ACHN (cell line): ENCODE results near the gene PLXNA4.

Source experiments
- DNase-seq: peaks from one replicate; pipeline ENCODE4 v3.0.0-alpha.2; 2015
- in situ Hi-C: cut with HindIII; loops from 2 replicates; pipeline ENCODE4 v1.10.0; 2017; ENCODE audit warnings: low sequenced_read_pairs, low pct_ligation_motif_present, low pct_unique_long_range_greater_than_20kb

The PLXNA4 gene

GRCh38 chr7:132418840-132419239 is 157.4 kb downstream of the PLXNA4 start:
- no peak for DNase-seq
- in situ Hi-C loops: no loop called here

DNA sequence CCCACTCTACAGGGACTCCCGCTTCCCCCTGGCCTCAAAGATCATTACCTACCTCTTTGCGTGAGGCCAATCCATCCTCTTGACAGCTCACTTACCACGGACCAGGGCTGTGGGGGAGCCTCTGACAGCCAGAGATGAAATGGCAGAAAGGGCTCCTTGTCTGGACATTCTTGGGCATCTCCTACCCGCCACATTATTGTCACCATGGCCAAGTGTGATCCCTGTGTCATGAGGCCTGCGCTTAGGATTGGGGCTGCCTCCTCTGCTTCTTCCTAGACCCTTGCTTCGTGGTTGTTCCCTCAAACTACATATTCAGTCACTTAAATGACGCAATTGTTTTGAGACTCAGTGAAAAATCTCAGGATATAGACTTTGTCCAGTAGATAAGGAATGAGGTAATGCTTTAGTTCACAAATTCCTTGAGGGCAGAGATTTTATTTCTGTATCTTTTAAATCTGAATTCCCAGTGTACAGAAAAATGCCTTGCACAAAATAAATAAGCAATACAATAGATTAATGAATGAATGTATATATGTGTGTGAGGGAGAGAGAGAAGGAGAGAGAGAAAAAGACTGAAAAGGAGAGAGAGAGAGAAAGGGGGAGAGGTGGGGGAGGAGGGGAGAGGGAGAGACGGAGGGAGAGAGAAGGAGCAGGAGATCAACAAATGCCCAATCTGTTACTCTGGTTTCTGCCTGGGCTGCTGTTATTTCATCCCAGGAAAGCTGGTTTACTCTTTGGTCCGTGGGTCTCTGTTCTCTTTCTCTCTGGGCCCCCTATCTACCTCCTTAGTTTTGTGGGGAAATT is 159.0 kb downstream of the PLXNA4 start:
- in situ Hi-C loops: no loop called here
- no peak for DNase-seq

DNA sequence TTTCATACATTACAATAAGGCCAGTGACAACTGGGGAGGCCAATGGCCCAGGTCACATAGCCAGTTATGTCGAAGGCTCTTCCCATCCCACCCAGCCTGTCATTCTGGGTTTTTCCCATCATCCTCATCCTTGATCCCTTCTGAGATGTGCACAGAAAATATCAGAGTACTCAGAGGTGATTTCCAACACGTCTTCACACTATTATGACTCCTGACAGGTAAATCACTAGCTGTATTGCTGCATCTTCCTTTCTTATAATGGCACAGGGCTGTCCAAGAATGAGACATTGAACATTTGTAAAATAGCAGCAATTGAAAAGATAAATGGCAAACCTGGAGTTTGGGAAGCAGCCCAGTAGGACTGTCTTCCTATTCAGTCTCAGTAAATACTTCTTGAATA is 159.9 kb downstream of the PLXNA4 start:
- in situ Hi-C loops: no loop called here
- no peak for DNase-seq

DNA sequence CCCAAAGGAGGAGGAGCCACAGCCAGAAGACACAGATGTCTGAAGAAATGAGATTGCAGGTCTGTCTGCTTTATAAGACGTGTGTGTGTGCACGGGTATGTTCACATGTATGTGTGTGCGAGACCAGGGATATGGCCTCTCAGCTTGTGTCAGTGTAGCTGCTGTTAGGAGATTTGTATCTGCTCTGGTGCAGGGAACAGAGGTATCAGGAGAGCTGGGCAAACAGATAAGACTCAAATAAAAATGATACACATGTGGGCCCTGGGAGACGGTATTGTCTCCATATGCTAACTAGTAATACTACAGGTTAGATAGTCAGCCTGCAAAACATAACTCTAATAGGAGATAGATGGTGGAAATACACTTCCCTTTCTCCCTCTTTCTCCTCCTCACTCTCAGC is 161.0 kb downstream of the PLXNA4 start:
- in situ Hi-C loops: no loop called here
- DNase-seq: no peak

DNA sequence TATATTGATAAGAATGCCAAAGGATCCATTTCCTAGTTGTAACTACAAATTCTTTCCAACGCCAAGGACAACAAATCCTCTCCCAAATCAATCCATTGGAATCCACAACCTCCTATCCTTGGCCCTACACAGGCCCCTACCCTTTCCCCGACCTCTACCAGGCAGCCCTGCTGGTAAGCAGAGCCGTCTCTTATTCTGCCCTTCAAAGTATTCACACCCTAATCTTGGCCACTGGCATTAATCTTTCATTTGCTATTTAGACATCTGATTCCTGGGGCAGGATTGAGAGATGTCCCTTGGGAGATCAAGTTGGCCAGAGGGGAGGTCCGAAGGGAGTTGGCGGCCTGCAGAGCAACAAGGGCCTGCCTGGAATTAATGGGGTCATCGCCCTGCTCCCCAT is 161.4 kb downstream of the PLXNA4 start:
- in situ Hi-C loops: no loop called here
- no peak for DNase-seq

- in situ Hi-C loops: no loop called here
- no peak for DNase-seq
These were observed 163.8 kb downstream of the PLXNA4 start for GRCh38 chr7:132412435-132412834.

GRCh38 chr7:132410861-132411541 is 165.3 kb downstream of the PLXNA4 start:
- no peak for DNase-seq
- in situ Hi-C loops: no loop called here

DNA sequence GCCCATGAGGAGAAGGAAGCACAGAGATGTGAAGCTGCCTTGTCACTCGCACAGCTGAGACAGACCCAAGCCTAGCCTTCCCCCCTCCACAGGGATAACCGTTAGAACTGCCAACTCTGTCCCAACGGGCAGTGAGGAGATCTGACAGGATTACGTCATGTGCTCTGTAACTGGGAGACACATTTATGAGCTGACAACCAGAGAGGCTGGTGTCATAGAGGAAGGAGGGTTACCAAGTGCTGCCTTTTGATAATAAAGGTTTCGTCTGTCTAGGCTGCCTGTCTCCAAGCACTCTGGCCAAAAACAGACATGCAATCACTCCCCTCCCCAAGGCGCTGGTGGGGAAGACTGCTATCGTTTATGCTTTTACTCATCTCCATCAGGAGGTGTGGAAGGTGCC is 165.9 kb downstream of the PLXNA4 start:
- in situ Hi-C loops: no loop called here
- no peak for DNase-seq

DNA sequence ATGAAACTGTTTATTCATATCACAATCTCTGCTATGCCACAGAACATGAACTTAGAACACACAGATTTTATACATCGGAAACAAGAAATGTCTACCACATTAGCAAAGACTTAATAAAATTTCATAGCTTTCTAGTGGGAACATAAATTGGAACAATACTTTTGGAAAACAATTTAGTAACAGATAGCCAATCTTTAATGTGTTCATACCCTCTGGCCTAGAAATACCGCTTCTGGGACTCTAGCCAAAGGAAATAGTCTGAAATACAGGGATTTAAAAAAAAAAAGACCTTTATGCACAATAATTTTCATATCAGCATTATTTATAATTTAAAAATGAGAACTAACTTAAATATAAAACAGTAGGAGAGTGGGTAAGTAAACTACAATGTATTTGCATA is 168.5 kb downstream of the PLXNA4 start:
- in situ Hi-C loops: no loop called here
- DNase-seq: no peak

DNA sequence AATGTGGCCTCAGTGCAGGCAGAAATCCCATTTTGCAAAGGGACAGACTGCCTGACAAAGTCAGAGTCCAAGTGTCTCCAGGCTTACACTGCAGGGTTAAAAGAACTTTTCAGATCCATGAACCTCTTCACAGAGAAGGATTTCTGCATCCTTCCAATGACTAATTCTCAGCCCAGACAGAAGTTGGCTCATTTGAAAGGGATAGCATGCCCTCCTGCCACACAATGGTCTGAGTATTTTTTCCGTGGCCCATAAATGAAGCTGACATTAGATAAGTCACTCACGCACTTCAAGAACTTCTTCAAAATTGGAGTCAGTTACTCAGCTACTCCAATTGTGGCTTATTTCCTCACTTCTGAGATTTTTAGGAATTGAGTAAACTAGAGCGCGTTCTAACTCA is 170.2 kb downstream of the PLXNA4 start:
- in situ Hi-C loops: no loop called here
- no peak for DNase-seq

DNA sequence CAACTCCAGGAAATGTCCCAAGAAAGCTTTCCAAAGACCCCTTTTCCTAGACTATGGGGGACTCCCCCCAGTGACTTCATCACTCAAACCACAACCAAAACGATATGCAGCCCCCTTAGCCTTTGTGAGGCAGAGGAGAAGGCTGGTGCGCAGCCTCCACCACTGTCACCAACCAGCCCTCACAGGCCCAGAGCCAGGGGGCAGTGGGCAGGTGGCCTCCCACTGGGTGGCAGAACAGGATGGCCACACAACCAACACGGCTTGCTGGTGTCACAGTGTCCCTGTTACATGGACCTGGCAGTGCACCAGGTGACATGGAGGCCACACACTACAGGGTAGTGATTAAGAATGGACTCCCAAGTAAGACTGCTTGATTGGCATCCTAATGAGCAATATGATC is 172.0 kb downstream of the PLXNA4 start:
- no peak for DNase-seq
- in situ Hi-C loops: no loop called here

GRCh38 chr7:132403465-132404110 is 172.7 kb downstream of the PLXNA4 start:
- in situ Hi-C loops: no loop called here
- DNase-seq: no peak

- DNase-seq: no peak
- in situ Hi-C loops: no loop called here
These were observed 173.5 kb downstream of the PLXNA4 start for GRCh38 chr7:132402751-132403245.

DNA sequence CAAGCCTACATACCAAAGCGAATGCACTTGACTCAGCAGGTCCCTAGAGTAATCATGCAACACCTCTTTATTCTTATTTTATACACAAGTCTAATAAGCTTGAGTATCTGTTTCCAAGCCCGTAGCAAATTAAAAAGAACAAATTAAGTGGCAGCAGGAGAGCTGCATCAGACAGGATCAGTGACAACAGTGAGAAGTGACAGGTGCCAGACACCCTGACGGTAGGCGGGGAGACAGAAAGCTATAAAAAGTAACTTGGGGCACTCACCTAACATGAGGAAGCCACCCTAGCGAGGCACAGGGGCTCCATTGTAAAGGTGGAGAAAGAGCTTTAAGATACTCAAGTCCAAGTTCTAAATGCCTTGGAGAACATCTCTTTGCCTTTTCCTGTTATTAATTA is 174.2 kb downstream of the PLXNA4 start:
- no peak for DNase-seq
- in situ Hi-C loops: no loop called here

GRCh38 chr7:132400561-132401142 is 175.6 kb downstream of the PLXNA4 start:
- DNase-seq: no peak
- in situ Hi-C loops: no loop called here

GRCh38 chr7:132399367-132399766 is 176.9 kb downstream of the PLXNA4 start:
- in situ Hi-C loops: no loop called here
- no peak for DNase-seq

GRCh38 chr7:132398253-132398925 is 177.9 kb downstream of the PLXNA4 start:
- DNase-seq: no peak
- in situ Hi-C loops: no loop called here

DNA sequence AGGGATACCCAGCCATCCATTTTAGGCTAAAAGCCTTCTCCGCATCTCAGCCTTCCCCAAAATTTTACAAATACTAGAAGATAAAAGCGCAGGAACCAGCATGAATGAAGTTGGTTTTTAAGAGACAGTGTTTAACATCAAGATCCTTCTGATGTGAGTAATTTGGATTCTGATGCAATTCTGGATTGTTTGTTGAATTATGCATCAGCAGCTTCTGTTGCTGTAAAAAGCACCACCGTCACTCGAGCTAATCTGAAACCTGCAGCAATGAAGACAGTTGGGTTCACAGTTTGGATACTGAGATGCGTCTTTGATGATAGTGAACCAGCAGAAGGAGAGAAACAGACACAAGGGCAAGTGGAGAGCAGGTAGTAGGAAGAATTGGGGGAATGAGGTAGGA is 179.2 kb downstream of the PLXNA4 start:
- DNase-seq: no peak
- in situ Hi-C loops: no loop called here

- DNase-seq: no peak
- in situ Hi-C loops: no loop called here
These were observed 180.9 kb downstream of the PLXNA4 start for GRCh38 chr7:132395361-132395760.
